NOMO-1 (cell line): Measurements from ENCODE around the gene HYAL1.
A peak's percentile ranks its signal among the peaks of the same experiment; 100 is the strongest.

ENCODE experiments used
- DNase-seq, 2 experiments: peaks; one replicate each; lab custom pipeline; 2025; ENCODE audit not compliant: unreplicated experiment in 2 of 2; lab: John Stamatoyannopoulos, UW

HYAL1 gene

GRCh38 chr3:50303013-50303815 is at the start of gene HYAL1:
Gene HYAL1 (minus strand): TSS chr3:50303574. CDS start chr3:50302956, 618 bp downstream.
- DNase-seq, result no peak

- no peak for DNase-seq
These were observed 49.4 kb upstream of the HYAL1 start for GRCh38 chr3:50352781-50353180.

- no peak for DNase-seq
These were observed 47.9 kb upstream of the HYAL1 start for GRCh38 chr3:50351323-50351697.

- peak; percentile 91 to 94 for DNase-seq
These were observed 47.4 kb upstream of the HYAL1 start, which contains the start of the genes CYB561D2 and NPRL2 for GRCh38 chr3:50350527-50351322. Gene CYB561D2 (plus strand): TSS chr3:50350862. CDS start chr3:50351434, 572 bp downstream. Gene NPRL2 (minus strand): TSS chr3:50350775. CDS start chr3:50350652, 123 bp downstream.

GRCh38 chr3:50350213-50350526 is 46.8 kb upstream of the HYAL1 start:
- no peak for DNase-seq

GRCh38 chr3:50347187-50347813 is 43.9 kb upstream of the HYAL1 start:
- DNase-seq, result peak; percentile 27 to 62

- peak; percentile 66 to 78 for DNase-seq
These were observed 42.3 kb upstream of the HYAL1 start, which contains the start of gene ZMYND10 for GRCh38 chr3:50345586-50346234. Gene ZMYND10 (minus strand): TSS chr3:50345732. CDS start chr3:50345579, 153 bp downstream.

GRCh38 chr3:50345008-50345407 is 41.6 kb upstream of the HYAL1 start:
- DNase-seq, result no peak

GRCh38 chr3:50342813-50343633 is 39.6 kb upstream of the HYAL1 start:
- DNase-seq, result no peak

- no peak for DNase-seq
These were observed 38.7 kb upstream of the HYAL1 start for GRCh38 chr3:50341996-50342650.

GRCh38 chr3:50341537-50341936 is 38.2 kb upstream of the HYAL1 start:
- DNase-seq, result no peak

GRCh38 chr3:50340448-50341329 is 37.3 kb upstream of the HYAL1 start, which contains the start of gene RASSF1:
Gene RASSF1 (minus strand): TSS chr3:50340836. CDS start chr3:50340805, 31 bp downstream.
- peak; percentile 95 to 98 for DNase-seq

- no peak for DNase-seq
These were observed 36.7 kb upstream of the HYAL1 start for GRCh38 chr3:50340147-50340447.

GRCh38 chr3:50339485-50340146 is 36.2 kb upstream of the HYAL1 start:
- no peak for DNase-seq

GRCh38 chr3:50338965-50339364 is 35.6 kb upstream of the HYAL1 start:
- peak; percentile 53 to 66 for DNase-seq

GRCh38 chr3:50337175-50337861 is 33.9 kb upstream of the HYAL1 start:
- peak; percentile 99 for DNase-seq

GRCh38 chr3:50336452-50337174 is 33.2 kb upstream of the HYAL1 start:
- no peak for DNase-seq
